GM21526 (cell line): ENCODE results near the gene ARRB2.
"Not testable (repeated sequence)": the region's sequence is repeated elsewhere in the genome, so short reads cannot be mapped to it uniquely, and the experiment has no call there.

ENCODE experiments used
- ATAC-seq: cut with Tn5 transposase; IDR thresholded peaks from one replicate; pipeline ENCODE4 v1.9.1; 2021; ENCODE audit warnings: moderate library complexity; ENCODE audit not compliant: unreplicated experiment, low FRiP score

ARRB2 gene

DNA sequence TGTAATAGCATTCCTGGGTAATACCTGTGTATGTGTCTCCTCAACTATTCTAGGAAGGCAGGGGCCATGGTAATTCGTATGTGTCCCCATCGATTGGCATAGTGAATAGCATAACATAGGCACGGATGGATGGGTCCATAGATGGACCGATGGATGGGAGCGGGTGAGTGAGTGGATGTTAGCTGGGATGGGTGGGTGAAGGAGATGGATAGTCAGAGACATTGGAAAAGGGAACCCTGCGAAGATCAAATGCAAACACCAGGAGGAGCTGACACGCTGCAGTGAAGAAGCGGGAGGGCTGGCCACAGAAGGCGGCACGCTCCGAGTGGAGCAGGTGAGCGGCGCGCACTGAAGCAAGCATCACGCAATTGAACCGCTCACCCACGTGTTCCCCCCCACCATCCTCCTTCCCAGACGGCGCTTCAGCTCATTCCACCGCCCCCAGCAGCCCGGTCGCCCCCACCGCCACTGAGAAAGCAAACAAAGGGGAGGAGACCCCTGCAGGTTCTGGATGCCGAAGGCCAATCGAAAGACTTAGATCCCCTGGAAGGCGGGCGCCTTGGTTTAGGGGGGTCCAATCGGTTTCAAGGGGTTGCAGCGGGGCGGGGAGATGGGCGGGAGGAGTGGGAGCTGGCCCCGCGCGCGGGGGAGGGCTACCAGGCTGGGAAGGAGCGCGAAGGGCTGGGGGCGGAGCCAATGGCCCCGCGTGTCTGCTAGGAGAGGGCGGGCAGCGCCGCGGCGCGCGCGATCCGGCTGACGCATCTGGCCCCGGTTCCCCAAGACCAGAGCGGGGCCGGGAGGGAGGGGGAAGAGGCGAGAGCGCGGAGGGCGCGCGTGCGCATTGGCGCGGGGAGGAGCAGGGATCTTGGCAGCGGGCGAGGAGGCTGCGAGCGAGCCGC, at the start of gene ARRB2:
TSS of gene ARRB2 (plus strand) at position 839 of the 899 bp plus-strand sequence. CDS start 90 bp downstream, outside the sequence.
- peak; percentile 66 for ATAC-seq

DNA sequence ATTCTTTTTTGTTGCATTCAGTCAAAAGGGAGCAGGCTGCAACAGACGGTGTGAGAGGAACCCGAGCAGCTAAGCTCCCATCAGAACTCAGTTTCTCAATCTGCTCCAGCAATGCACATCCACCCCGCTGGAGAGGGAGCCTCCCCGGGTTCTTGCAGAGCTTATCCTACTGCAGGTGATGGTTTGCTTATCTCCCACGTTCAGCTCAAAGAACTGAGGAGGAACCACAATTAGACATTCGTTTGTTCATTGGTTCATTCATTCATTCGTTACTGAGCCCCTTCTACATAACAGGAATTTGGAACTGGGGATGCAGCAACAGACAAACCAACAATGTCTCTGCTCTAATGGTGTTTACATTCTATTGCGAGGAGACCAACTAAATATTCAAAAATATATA, 46.7 kb upstream of the ARRB2 start:
- no peak for ATAC-seq

DNA sequence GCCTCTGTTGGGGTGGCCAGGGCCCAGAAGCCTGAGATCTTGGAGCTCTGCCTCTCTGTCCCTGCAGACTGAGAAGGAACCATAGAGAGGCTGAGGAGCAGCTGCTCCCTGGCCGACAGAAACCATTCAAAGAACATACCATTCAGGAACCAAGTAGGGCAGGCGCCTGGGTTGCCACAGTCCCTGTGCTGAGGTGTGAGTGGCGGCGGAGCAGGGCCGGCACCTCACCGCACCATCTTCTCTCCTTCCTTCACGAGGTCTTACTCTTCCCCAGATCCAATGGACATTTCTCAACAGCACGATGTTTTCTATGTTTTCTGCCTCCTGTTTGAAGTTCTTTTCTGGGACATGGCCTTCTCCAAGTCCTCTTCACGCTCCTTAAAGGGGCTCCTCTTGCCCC, 46.2 kb upstream of the ARRB2 start:
- no peak for ATAC-seq

DNA sequence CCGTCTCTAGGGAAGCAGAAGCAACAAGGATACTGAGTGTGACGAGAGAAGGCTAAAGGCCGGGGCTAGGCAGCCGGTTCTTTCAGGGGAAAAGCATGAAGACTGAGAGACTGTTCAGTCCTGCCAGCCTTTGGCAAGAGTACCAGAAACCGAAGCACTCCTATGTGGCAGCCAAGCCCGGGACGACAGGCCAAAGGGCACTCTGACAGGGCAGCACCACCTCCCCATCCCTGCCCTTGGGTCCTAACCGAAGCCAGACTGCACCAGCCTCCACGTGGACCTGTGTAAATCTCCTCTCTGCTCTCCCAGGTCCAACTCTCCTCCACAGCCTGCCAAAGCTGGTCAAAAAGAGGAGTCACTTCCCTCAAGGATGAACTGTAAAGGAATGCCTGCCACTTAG, 45.4 kb upstream of the ARRB2 start:
- ATAC-seq = no peak

DNA sequence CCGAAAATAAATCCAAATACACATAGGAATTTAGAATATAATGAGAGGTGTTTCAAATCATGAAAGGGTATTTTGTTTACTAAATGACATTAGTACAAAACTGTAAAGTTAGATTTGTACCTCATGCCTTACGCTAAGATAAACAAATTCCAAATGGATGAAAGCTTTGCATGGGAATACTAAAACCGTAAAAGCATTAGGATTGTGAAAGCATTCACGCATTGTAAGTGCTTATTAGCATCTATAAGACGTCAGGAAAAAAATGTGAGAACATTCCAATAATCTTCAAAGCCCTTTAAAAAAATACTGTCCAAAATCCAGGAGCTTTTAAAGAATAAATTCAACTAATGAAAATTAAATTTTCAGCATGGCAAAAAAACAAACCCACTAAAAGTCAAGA, 44.1 kb upstream of the ARRB2 start:
- no peak for ATAC-seq

DNA sequence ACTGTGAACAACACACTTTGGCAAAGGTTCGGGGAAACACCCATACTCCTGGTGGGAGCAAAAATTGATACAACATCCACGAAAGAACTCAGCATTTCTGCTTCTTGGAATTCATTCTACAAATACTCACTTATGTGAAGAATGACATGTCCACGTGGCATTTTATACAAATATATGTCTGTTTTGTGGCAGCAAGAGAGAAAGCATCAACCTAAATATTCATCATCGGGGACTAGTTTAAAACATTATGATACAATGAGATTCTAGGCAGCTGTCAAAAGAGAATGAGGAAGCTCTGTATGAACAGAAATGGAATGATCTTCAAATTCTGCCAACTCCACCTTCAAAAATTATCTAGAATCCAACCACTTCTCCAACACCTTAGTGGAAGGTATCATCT, 43.3 kb upstream of the ARRB2 start:
- ATAC-seq = no peak

DNA sequence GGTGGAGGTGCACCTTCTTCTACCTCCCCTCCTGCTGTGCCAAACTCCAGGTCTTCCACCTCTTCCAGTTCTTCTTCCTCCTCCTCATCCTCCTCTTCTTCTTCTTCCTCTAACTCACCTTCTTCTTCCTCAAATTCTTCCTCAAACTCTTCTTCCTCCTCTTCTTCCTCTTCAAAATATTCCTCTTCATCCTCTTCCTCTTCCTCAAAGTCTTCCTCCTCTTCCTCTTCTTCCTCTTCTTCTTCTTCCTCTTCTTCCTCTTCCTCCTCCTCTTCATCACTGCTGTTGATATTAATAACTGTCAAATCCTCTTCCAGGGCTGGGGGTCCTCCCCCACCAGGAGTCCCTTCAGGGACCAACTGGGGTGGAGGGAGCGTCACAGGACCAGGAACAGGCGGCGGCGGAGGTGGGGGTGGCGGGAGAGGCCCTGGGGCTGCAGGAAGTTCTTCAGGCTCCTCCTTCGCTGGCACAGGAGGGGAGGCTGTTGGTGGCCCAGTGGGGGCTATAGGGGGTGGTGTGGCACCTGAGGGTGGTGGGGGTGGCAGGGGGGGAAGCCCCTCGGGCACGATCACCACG, 38.3 kb upstream of the ARRB2 start:
- ATAC-seq = no peak

DNA sequence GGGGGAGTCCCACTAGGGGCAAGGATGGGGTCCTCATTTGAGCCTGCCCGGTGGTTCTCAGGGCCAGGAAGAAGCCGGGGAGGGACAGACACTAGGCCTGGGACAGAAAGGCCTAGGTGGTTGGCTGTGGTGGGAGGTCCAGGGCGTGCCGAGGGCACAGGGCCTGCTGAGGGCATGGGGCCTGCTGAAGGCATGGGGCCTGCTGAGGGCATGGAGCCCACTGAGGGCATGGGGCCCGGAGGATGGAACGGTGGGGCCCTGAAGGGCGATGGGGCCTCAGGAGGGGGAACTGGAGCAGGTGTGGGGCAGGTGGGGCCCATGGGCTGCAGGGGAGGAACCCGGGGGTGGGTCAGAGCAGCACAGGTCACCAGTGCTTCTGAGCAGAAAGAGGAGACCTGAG, 37.7 kb upstream of the ARRB2 start:
- ATAC-seq = no peak

DNA sequence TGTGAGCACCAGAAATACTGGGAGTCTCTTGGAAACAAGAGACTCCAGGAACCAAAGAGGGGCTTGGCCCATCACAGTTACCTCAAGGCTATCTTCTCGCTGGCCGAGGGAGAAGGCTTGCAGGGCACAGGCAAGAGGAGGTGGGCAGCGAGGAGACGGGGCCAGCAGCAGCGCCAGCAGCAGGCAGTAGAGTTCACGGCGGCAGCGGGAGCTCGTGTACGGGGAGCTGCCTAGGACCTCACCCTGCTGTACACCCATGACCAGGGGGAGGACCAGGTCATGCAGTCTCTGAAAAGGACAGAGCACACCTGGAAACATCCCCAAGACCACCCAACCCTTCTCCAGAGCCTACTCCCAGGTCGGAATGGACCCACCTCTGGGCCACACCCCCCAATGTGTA, 37.3 kb upstream of the ARRB2 start:
- ATAC-seq = no peak

DNA sequence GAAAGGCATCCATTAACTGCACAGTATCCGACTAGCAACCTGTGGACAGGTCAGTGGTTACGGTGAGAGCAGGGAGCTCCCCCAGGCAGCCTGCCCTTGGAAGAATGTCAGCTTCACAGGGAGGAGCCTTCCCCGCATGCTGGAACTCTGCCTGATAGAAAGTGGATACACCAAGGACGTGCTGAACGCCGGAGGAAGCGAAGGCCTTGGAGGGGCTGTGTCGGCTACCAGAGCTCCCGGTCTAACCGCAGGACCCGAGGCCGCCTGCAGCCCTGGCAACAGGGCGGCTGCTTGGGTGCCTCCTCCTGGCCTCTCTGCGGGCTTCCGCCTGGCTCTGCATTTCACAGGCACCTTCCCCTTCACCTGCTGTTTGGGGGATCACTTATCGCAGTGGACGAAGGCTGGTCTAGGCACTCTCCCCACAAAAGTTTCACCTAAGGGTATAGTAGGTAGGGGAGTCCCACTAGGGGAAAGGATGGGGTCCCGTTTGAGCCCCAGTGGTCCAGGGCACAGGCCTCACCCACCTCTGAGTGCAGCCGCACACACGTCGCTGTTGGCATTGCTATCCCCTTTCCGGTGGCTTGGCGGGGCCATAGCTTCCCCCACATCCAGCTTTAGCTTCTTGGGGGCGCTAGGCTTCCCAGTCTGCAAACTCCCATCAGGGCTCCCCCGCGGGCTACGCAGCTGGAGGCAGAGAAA, 36.3 kb upstream of the ARRB2 start:
- ATAC-seq = no peak

DNA sequence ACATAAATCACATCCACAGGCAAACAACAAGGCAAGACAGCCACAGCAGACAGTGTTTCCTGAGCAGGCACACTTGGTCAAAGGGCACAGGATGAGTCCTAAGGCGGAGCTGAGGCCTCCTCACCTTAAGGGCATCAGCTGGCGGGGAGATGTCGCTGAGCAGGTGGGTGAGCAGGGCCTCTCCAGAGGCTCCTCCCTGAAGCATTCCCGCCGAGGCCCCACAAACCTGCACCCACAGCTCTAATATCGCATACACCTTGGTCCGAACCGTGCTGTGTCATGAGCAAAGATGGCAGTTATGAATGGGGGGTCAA, 35.8 kb upstream of the ARRB2 start:
- no peak for ATAC-seq

DNA sequence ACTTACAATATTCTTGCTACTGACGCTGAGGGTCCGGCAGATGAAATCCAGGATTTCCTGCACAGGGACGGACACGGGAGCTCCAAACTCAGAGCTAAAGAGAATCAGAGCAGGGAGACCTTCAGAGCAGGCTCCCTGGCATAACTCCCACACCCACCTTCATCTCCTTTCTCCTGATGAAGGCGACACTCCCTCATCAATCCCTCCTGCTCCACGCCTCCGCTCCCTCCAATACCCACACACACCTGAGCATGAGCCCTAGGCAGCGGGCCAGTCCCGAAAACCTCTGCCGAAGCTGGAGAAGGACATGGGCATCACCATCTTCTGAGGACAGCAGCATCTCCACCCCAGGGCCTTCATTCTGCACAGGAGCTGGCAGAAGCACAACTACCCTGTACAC, 34.6 kb upstream of the ARRB2 start:
- no peak for ATAC-seq

DNA sequence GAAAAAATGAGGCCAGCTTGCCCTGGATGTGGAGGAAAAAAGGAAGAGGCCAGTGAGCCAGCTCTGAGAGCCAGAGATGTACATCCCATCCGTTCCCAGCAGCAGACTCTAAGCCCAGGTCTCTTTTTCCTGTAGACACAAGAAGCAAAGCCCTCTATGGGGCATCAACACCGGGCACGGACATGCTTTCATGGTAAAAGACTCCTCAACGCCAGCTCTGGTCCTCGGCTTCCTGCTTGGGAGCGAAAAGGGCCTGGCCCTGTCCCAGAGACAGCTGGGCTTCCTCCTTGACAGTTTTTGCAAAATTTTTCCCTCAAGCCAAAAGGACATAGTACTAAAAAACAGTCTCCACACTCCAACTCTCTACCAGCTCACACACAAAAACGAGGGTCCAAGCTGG, 33.6 kb upstream of the ARRB2 start:
- no peak for ATAC-seq

DNA sequence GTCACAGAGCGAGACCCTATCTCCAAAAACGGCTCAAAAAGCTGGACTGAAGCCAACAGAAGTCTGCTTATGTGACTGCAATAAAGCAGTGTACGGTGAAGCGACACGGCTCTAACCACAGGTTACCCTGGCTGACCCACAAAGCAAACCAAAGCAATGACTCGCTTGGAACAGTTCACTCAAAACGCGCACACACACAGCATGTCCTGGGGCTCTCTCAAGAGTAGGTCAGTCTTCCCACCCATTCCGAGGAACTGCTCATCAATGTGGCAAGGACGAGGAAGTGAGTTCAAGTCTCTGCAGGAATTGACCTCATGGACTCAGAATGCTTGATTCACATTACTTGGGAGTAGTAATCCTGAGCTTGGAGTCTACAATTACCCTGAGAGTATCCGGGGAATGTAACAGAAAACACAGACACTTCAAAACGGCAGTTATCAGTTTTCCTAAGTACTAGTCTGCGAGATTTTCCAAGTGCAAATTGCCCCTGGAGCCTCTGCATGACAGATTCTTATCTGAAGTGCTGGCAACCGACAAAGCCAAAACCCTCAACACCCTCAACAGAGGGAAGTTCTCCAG, 31.9 kb upstream of the ARRB2 start:
- no peak for ATAC-seq

DNA sequence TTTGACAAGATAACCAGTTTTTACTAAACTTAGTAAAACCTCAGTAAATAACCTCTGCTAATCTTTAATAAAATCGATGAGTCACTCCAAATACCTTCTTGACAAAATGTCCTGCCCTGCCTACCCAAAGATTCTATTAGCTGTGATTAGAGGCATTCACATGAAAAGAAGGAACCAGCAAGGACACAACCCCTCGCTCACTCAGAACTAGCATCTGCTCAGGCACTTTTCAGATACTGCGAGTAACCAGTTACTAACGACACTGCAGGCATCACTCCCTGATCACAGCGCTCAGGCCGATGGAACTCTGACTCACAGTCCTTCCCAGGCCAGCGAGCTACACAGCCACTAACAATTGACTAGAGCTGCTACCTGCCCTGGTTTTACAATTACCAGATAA, 30.8 kb upstream of the ARRB2 start:
- no peak for ATAC-seq

DNA sequence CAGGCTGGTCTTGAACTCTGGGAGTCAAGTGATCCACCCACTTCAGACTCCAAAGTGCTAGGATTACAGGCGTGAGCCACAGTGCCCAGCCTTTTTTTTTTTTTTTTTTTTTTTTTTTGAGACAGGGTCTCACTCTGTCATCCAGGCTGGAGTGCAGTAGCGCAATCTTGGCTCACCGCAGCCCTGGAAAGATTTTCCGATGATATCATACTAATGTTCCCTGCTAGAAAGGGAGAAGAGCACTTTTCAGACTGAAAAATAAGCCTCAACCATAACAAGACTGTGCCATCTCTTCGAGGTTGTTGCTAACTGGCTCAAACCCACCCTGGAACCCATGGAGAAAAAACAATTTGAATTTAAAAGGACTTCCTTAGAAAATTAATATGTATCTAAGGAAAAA, 26.7 kb upstream of the ARRB2 start:
- not testable (repeated sequence) for ATAC-seq

DNA sequence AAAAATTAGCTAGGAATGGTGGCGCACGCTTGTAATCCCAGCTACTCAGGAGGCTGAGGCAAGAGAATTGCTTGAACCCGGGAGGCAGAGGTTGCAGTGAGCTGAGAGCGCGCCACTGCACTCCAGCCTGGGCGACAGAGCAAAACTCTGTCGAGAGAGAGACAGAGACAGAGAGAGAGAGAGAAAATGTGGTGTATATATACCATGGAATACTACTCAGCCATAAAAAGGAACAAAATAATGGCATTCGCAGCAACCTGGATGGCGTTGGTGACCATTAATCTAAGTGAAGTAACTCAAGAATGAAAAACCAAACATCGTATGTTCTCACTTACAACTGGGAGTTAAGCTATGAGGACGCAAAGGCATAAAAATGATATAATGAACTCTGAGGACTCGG, 20.6 kb upstream of the ARRB2 start:
- not testable (repeated sequence) for ATAC-seq

DNA sequence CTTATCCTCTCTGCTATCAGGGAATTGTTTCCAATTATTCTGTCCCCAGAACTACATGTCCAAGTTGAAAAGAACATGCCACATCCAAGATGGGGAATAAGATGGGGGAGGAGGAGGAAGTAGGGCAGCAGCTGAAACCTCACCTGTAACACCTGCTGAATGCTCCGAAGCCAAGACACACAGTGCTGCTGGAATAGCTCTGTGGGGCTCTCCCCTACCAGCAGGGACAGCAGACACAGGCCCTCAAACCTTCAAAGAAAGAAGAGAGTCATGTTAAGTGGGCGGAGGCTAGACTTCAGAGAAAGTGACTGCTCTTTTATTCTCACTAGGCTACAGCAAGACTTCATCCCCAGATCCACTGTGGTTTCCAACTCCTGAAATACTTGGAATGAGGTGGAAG, 19.7 kb upstream of the ARRB2 start:
- ATAC-seq = no peak

DNA sequence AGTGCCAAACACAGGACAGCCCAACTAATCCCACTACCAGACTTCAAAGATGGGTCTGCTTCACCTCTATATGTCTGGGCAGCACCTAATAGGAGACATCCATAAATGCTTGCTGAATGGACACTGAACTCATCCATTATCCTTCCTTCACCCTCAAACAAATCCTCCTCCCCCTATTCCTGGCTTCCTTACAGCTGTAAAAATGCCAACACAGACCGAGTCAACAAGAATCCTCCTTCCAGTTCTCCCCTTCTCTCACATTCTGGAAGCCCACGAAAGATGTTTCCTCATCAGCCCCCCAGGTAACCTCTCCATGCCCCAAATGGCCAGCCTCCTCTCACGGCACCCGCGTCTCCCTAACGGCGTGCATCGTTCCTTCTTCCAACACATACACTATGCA, 18.7 kb upstream of the ARRB2 start:
- ATAC-seq = no peak

DNA sequence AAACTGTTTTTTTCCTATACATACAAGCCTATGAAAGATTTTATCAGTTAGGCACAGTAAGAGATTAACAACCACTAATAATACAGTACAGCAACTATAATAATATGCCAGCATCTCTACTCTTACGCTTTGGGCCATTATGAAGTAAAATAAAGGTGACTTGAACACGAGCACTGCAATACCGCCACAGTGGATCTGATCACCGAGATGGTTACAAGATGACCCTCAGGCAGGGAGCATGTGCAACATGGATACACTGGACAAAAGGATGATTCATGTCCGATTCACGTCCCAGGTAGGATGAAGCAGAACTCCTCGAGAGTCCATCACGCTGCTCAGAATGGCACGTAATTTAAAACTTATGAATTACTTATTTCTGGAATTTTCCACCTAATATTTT, 17.0 kb upstream of the ARRB2 start:
- no peak for ATAC-seq

DNA sequence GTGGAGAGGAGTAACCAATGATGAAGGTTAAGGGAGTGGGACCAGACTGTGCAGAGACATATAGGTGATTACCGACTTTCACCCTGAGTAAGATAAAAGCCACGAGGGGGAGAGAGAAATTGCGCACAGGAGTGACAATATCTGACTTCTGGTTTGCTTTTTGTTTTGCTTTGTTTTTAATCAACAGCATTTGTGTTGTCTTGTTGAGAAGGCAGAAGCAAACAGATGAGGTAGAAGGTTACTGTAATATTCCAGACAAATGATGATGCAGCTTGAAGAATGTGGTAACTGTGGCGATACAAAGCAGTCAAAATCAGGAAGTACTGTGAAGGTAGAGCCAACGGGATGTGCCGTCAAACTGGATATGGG, 14.0 kb upstream of the ARRB2 start:
- ATAC-seq = no peak
